ENCODE results near the gene VWA1. TPM values are rescaled to one million over a fixed set of nuclear protein-coding genes. Genes with fewer than 3 reads are reported as not detected.

VWA1 gene
- total and polyA plus RNA-seq, 2 experiments from 2014 or later, result 7.2 to 31.5 TPM

GRCh38 chr1:1393428-1393827, 42.1 kb upstream of the VWA1 start (continued):
- TF ChIP-seq REST (IDR thresholded peaks at IDR 0.05; ENCODE audit: unreplicated experiment), result no peak
- TF ChIP-seq EZH2 (IDR thresholded peaks at IDR 0.05; ENCODE audit: low read depth, unreplicated experiment), result no peak
- TF ChIP-seq CTCF (conservative IDR thresholded peaks at IDR 0.05; ENCODE audit: low read depth in 2 of 2), result no peak

GRCh38 chr1:1394116-1394515, 41.4 kb upstream of the VWA1 start:
- H3K79me2 ChIP-seq (replicated peaks; ENCODE audit: insufficient read depth), result peaks cover 63% of the 10 kb centered on the region
- ATAC-seq (no peak), DNase-seq (ENCODE audit: low spot score) (no peak)
- Mint-ChIP-seq H3K4me3 (no peak overlapping the region), H3K4me1 (peaks cover 3% of the 10 kb centered on the region; the same call in 2 of the 3 replicates), H3K36me3 (ENCODE audit: low read depth) (peaks cover 86% of the 10 kb centered on the region), H3K27me3 (ENCODE audit: insufficient read depth, low read depth, poor library complexity) (peaks cover 4% of the 10 kb centered on the region), H3K9me3 (no peaks in the 10 kb centered on the region), H3K27ac (no peak overlapping the region)
- H3K4me1 ChIP-seq (ENCODE audit: insufficient read depth), result 0 out of 2 replicates have a peak, but pooled peaks cover 6% of the 10 kb centered on the region
- TF ChIP-seq REST (IDR thresholded peaks at IDR 0.05; ENCODE audit: unreplicated experiment) (no peak), EZH2phosphoT487 (IDR thresholded peaks at IDR 0.05; ENCODE audit: unreplicated experiment) (no peak), CTCF (conservative IDR thresholded peaks at IDR 0.05; ENCODE audit: low read depth in 2 of 2) (no peak)
- peaks cover 36% of the 10 kb centered on the region for H4K20me1 ChIP-seq (replicated peaks; ENCODE audit: insufficient read depth)
- H3K4me2 ChIP-seq, result no peak overlapping the region
- no peaks in the 10 kb centered on the region for H3K9me2 ChIP-seq (ENCODE audit: insufficient read depth)
- peaks cover 47% of the 10 kb centered on the region for H3F3A ChIP-seq (replicated peaks; ENCODE audit: low read depth)
- H2AFZ ChIP-seq, result no peak overlapping the region
- no peaks in the 10 kb centered on the region for H3K27me3 ChIP-seq (ENCODE audit: insufficient read depth)
- no peak overlapping the region for H3K4me3 ChIP-seq
- H3K36me3 ChIP-seq (ENCODE audit: insufficient read depth), result peaks cover 73% of the 10 kb centered on the region
- H3K27ac ChIP-seq (ENCODE audit: low read depth), result no peak overlapping the region
